Lung (tissue), 12 donors: ENCODE results near the gene POLR3H. TPM values are rescaled to one million over a fixed set of nuclear protein-coding genes. Genes with fewer than 3 reads are reported as not detected.
"Not testable (repeated sequence)": the region's sequence is repeated elsewhere in the genome, so short reads cannot be mapped to it uniquely, and the experiment has no call there.

Source experiments
- ATAC-seq: fragments of 200-7000 bp; cut with Tn5 transposase; one replicate; pipeline ENCODE4 v1.9.1; 2020; ENCODE audit warnings: moderate number of reproducible peaks; ENCODE audit not compliant: insufficient read depth, low FRiP score
- DNase-seq, 3 donors: peaks; one replicate each; pipeline ENCODE4 v3.0.0-alpha.2; 2013 to 2017
- H3K27ac ChIP-seq, 2 donors: one replicate each; pipeline ENCODE4 v1.5.1; 2013; ENCODE audit warnings: mild to moderate bottlenecking in 2 of 2, moderate library complexity in 2 of 2, control low read depth in 1 of 2, inconsistent platforms in 1 of 2, low read depth in 1 of 2, low read length in 1 of 2
- H3K27me3 ChIP-seq, 3 donors: one replicate each; pipeline ENCODE4 v1.5.1; 2013; ENCODE audit warnings: low read length in 2 of 3; ENCODE audit not compliant: control insufficient read depth in 3 of 3, insufficient read depth in 3 of 3
- H3K36me3 ChIP-seq, 4 donors: one replicate each; pipeline ENCODE4 v1.5.1; 2013; ENCODE audit warnings: low read length in 4 of 4, mild to moderate bottlenecking in 1 of 4, moderate library complexity in 1 of 4; ENCODE audit not compliant: control insufficient read depth in 4 of 4, insufficient read depth in 4 of 4
- H3K4me1 ChIP-seq, 5 donors: one replicate each; pipeline ENCODE4 v1.5.1; 2013; ENCODE audit warnings: low read length in 5 of 5, mild to moderate bottlenecking in 2 of 5, moderate library complexity in 1 of 5; ENCODE audit not compliant: control insufficient read depth in 5 of 5, insufficient read depth in 5 of 5
- H3K4me3 ChIP-seq: one replicate; pipeline ENCODE4 v1.5.1; 2013; ENCODE audit warnings: mild to moderate bottlenecking, control low read depth, moderate library complexity
- H3K9ac ChIP-seq, 2 donors: one replicate each; pipeline ENCODE4 v1.5.1; 2013; ENCODE audit warnings: low read length in 2 of 2, control low read depth in 1 of 2; ENCODE audit not compliant: insufficient read depth in 1 of 2
- H3K9me3 ChIP-seq, 4 donors: one replicate each; pipeline ENCODE4 v1.5.1; 2013; ENCODE audit warnings: low read length in 3 of 4, mild to moderate bottlenecking in 1 of 4, moderate library complexity in 1 of 4; ENCODE audit not compliant: control insufficient read depth in 4 of 4, insufficient read depth in 3 of 4
- WGBS, 2 donors: extraction: QIAGEN DNeasy Blood & Tissue Kit; methylation state at CpG; one replicate each; pipeline ENCODE4 v1.1.7; 2013; 5-methylcytosine and 5-hydroxymethylcytosine counted together
- polyA plus RNA-seq, 2 donors: library from polyadenylated mRNA; stranded (reverse); fragments of 200-250 nt; gene quantifications; one replicate each; pipeline ENCODE4 v1.2.1, GENCODE V29; 2013
- total RNA-seq, 2 donors: library from RNA; depleted of rRNA in 1 of 2; stranded (reverse); fragments of >200 nt in 1 of 2; gene quantifications; one replicate each; pipeline ENCODE4 v1.2.1, GENCODE V29; 2014 to 2021
- TF ChIP-seq, protein P1 (sequence below): IDR thresholded peaks from 2 replicates; pipeline ENCODE4 v1.5.1; 2012; ENCODE audit warnings: mild to moderate bottlenecking; ENCODE audit errors: control extremely low read depth, extremely low read depth
- donor health status: control.
- donor health status: control.
- donor health status: Bipolar disorder and iron deficiency.
- donor health status: healthy.
- donor health status: DM: yes; HTN: yes; CAD: no.

The POLR3H gene
- total and polyA plus RNA-seq, 4 donors = 12.1 to 65.9 (median 39.8) TPM

DNA sequence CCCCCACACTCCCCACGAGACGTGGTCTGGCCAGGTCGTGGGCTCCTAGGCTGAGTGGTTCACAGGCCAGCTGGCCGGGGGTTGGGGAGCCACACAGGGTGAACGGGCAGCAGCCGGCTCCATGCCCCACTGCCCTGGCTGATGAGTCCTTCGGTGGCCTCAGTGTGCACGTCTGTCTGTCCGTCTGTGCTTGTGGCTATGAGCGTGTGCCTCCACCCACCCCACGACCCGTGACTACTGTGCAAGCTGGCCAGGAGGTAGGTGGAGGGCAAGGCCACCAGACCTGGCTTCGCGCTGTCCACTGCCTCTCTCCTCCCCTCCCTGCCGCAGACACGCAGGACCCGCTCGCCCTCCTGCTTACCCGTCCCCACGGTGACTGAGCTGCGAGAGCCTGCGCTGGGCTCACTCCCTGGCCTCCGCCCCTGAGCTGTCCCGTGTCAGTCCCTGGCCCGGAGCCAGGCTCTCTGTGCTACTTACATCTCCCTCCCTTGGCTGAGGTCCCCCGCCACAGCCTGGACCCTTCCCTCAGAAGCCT is 30.6 kb upstream of the POLR3H start:
- H3K9me3 ChIP-seq = no peaks in the 10 kb centered on the region
- DNase-seq = peak; percentile 82 to 89 (median 83)
- no peak for ATAC-seq
- H3K27me3 ChIP-seq = no peaks in the 10 kb centered on the region
- H3K4me3 ChIP-seq = no peak overlapping the region
- H3K9ac ChIP-seq = peak overlapping the region in 1 of 2 donors; percentile 28
- H3K4me1 ChIP-seq = peaks cover 0 to 10% (median 0%) of the 10 kb centered on the region in 5 donors
- WGBS, 2 donors = 70 to 82% methylated on average over 26 of the region's 26 CpGs
- peaks cover 6 to 33% (median 21%) of the 10 kb centered on the region in 4 donors for H3K36me3 ChIP-seq
- TF ChIP-seq, protein P1, sequence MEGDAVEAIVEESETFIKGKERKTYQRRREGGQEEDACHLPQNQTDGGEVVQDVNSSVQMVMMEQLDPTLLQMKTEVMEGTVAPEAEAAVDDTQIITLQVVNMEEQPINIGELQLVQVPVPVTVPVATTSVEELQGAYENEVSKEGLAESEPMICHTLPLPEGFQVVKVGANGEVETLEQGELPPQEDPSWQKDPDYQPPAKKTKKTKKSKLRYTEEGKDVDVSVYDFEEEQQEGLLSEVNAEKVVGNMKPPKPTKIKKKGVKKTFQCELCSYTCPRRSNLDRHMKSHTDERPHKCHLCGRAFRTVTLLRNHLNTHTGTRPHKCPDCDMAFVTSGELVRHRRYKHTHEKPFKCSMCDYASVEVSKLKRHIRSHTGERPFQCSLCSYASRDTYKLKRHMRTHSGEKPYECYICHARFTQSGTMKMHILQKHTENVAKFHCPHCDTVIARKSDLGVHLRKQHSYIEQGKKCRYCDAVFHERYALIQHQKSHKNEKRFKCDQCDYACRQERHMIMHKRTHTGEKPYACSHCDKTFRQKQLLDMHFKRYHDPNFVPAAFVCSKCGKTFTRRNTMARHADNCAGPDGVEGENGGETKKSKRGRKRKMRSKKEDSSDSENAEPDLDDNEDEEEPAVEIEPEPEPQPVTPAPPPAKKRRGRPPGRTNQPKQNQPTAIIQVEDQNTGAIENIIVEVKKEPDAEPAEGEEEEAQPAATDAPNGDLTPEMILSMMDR = no peak
- H3K27ac ChIP-seq = peak overlapping the region in 1 of 2 donors; percentile 9

DNA sequence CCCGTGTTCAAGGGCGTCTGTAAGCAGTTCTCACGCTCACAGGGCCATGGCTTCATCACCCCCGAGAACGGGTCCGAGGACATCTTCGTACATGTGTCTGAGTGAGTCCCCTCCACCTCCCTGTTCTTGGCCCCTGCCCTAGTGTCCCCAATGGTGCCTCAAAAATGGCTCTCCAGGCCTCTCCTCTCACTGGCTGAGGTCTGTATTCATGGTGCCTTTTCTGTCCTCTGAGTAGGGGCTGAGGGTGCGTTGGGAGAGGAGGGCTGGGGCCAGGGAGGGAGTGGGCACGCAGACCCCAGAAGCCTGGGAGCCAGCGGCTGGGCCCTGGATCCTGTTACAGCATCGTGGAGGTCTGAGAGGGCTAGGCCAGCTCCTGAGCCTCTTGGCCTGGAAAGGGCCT is 29.4 kb upstream of the POLR3H start:
- H3K4me3 ChIP-seq = no peak overlapping the region

DNA sequence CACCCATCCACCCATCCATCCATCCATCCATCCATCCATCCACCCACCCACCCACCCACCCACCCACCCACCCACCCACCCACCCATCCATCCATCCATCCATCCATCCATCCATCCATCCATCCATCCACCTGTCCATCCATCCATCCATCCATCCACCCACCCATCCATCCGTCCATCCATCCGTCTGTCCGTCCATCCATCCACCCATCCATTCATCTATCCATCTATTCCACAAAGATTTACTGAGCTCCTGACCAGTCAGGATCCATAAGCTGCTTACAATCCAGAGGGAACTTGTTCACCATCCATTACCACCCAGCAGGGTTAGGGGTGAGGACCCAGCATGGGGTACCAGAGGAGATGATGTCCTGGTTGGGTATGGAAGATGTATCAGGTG is 28.0 kb upstream of the POLR3H start:
- not testable (repeated sequence) for ATAC-seq, H3K4me3 ChIP-seq
- WGBS, 2 donors = 93 to 95% methylated on average over 3 of the region's 3 CpGs

More for the DNA sequence above, 29.4 kb upstream of the POLR3H start:
- DNase-seq (no peak), ATAC-seq (no peak)
- Histone ChIP-seq H3K9me3 (no peaks in the 10 kb centered on the region), H3K27ac (no peak overlapping the region), H3K36me3 (peaks cover 6 to 21% (median 16%) of the 10 kb centered on the region in 4 donors), H3K4me1 (peaks cover 0 to 10% (median 0%) of the 10 kb centered on the region in 5 donors), H3K9ac (no peak overlapping the region), H3K27me3 (no peaks in the 10 kb centered on the region)
- TF ChIP-seq, protein P1 = no peak
- WGBS, 2 donors = 90 to 94% methylated on average over 11 of the region's 11 CpGs

DNA sequence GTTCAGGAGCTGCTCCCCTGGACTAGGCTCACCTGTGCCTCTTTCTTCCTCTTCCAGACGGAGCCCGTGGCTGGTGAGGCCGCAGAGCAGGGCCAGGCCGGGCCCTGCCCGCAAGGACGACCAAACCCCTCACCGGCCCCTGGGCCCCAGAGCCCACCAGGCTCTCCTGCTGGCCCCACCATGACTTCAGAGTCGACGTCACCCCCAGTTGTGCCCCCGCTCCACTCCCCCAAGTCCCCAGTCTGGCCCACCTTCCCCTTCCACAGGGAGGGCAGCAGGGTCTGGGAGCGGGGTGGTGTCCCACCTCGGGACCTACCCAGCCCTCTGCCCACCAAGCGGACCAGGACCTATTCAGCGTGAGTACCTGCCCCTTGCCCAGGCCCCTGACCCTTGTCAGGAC is 27.5 kb upstream of the POLR3H start:
- ATAC-seq = no peak
- DNase-seq = no peak
- Histone ChIP-seq H3K9me3 (no peaks in the 10 kb centered on the region), H3K4me3 (no peak overlapping the region), H3K27me3 (no peaks in the 10 kb centered on the region), H3K9ac (no peak overlapping the region), H3K36me3 (peaks cover 2 to 9% (median 6%) of the 10 kb centered on the region in 4 donors), H3K4me1 (peaks cover 0 to 18% (median 6%) of the 10 kb centered on the region in 5 donors), H3K27ac (no peak overlapping the region)
- WGBS, 2 donors = 94 to 100% methylated on average over 12 to 14 of the region's 14 CpGs
- TF ChIP-seq, protein P1 = no peak

More for the DNA sequence above, 28.0 kb upstream of the POLR3H start:
- not testable (repeated sequence) for H3K27ac ChIP-seq, H3K9me3 ChIP-seq, H3K9ac ChIP-seq, H3K27me3 ChIP-seq, DNase-seq
- peaks cover 5 to 14% (median 9%) of the 10 kb centered on the region in 4 donors for H3K36me3 ChIP-seq
- peaks cover 0 to 13% (median under 1%) of the 10 kb centered on the region in 5 donors for H3K4me1 ChIP-seq
